Endothelial cell of umbilical vein (primary cell): Measurements from ENCODE around the gene PRC1. TPM values are rescaled to one million over a fixed set of nuclear protein-coding genes. Genes with fewer than 3 reads are reported as not detected.
A peak's percentile ranks its signal among the peaks of the same experiment; 100 is the strongest.

Experiments
- Bru-seq: library from RNA; stranded (reverse); fragments of 400-500 nt; gene quantifications from one replicate; lab custom pipeline; 2021; lab: Mats Ljungman, UMichigan
- BruChase-seq, 2 experiments: library from RNA; stranded (reverse); fragments of 400-500 nt; gene quantifications; one replicate each; lab custom pipeline; 2021; lab: Mats Ljungman, UMichigan
- BruUV-seq: library from RNA; stranded (reverse); fragments of 400-500 nt; replicated peaks from 2 replicates; lab custom pipeline; 2021; lab: Mats Ljungman, UMichigan
- CTCF ChIA-PET: fragments of 300-600, 350-600 bp; sonication (Branson Sonifier 250); formaldehyde crosslinking; loops from one replicate; lab custom pipeline; 2021; ENCODE audit warnings: antibody characterized with exemption, inconsistent platforms; lab: Charles Lee
- POLR2A ChIA-PET: fragments of 300-600, 350-600 bp; sonication (Branson Sonifier 250); formaldehyde crosslinking; loops from one replicate; lab custom pipeline; 2021; ENCODE audit warnings: antibody characterized with exemption, inconsistent platforms; lab: Charles Lee
- DNase-seq: peaks from one replicate; pipeline ENCODE4 v3.0.0-alpha.2; 2011; ENCODE audit warnings: low read depth, low spot score
- FAIRE-seq: peaks from 2 replicates; lab custom pipeline; 2011; peaks lifted over from hg19 to GRCh38; lab: Jason Lieb, UNC
- H2AFZ ChIP-seq: 2 replicates; pipeline ENCODE4 v1.6.0; 2012; ENCODE audit warnings: low read depth, low read length, control low read depth, inconsistent platforms
- H3K27ac ChIP-seq: 2 replicates; pipeline ENCODE4 v1.5.1; 2011; ENCODE audit warnings: low read depth, mild to moderate bottlenecking, control low read depth, low read length, moderate library complexity; ENCODE audit not compliant: insufficient read depth
- H3K27me3 ChIP-seq, 2 experiments: 2 replicates each; pipeline versions ENCODE4 v1.6.0 to v1.6.1; 2011; ENCODE audit warnings: low read length in 2 of 2, mixed read lengths in 1 of 2; ENCODE audit not compliant: control insufficient read depth in 2 of 2, insufficient read depth in 2 of 2
- H3K36me3 ChIP-seq, 2 experiments: 2 replicates in 1 of 2; 3 replicates in 1 of 2; pipeline ENCODE4 v1.5.1; 2011; ENCODE audit warnings: low read length in 2 of 2, mild to moderate bottlenecking in 1 of 2, moderate library complexity in 1 of 2; ENCODE audit not compliant: control insufficient read depth in 2 of 2, insufficient read depth in 2 of 2; ENCODE audit errors: extremely low read depth in 1 of 2
- H3K4me1 ChIP-seq: 3 replicates; pipeline ENCODE4 v1.5.1; 2011; ENCODE audit warnings: mild to moderate bottlenecking, low read length; ENCODE audit not compliant: control insufficient read depth, insufficient read depth; ENCODE audit errors: extremely low read depth
- H3K4me2 ChIP-seq: 2 replicates; pipeline ENCODE4 v1.6.1; 2011; ENCODE audit warnings: low read length, control low read depth, mixed read lengths; ENCODE audit not compliant: insufficient read depth
- H3K4me3 ChIP-seq, 3 experiments: fragments of 200-600 bp in 1 of 3; sonication (generic), shearing (Covaris generic) in 1 of 3; replicated peaks in 1 of 3; 2 replicates each; pipeline ENCODE4 v1.5.1; 2011 to 2016; ENCODE audit warnings: control low read depth in 3 of 3, low read length in 3 of 3, mild to moderate bottlenecking in 2 of 3, inconsistent platforms in 1 of 3, low read depth in 1 of 3, moderate library complexity in 1 of 3; ENCODE audit not compliant: insufficient read depth in 1 of 3
- H3K79me2 ChIP-seq: 2 replicates; pipeline ENCODE4 v1.6.0; 2012; ENCODE audit warnings: low read length, inconsistent platforms; ENCODE audit not compliant: control insufficient read depth, insufficient read depth
- H3K9ac ChIP-seq: replicated peaks from 2 replicates; pipeline ENCODE3; 2011; ENCODE audit warnings: low read length, control low read depth; ENCODE audit not compliant: insufficient read depth; ENCODE audit errors: extremely low read depth
- H3K9me1 ChIP-seq: replicated peaks from 3 replicates; pipeline ENCODE4 v1.6.0; 2011; ENCODE audit warnings: mild to moderate bottlenecking, low read length; ENCODE audit not compliant: control insufficient read depth, insufficient read depth; ENCODE audit errors: extremely low read depth
- H3K9me3 ChIP-seq: replicated peaks from 2 replicates; pipeline ENCODE4 v1.5.1; 2012; ENCODE audit warnings: low read length, inconsistent platforms; ENCODE audit not compliant: control insufficient read depth, insufficient read depth
- H4K20me1 ChIP-seq: replicated peaks from 2 replicates; pipeline ENCODE3; 2011; ENCODE audit warnings: mild to moderate bottlenecking, low read length; ENCODE audit not compliant: control insufficient read depth, insufficient read depth; ENCODE audit errors: extremely low read depth
- CTCF ChIP-seq, 2 donors: IDR thresholded peaks; 1 replicate in 1 of 2; 2 replicates in 1 of 2; pipeline ENCODE4 v1.5.1; 2011; ENCODE audit warnings: low read length in 2 of 2, mild to moderate bottlenecking in 2 of 2, moderate library complexity in 2 of 2, control low read depth in 1 of 2, inconsistent platforms in 1 of 2, low read depth in 1 of 2; ENCODE audit not compliant: insufficient read depth in 1 of 2; ENCODE audit errors: extremely low read depth in 1 of 2
- FOS ChIP-seq: IDR thresholded peaks from 2 replicates; pipeline ENCODE4 v1.6.1; 2011; ENCODE audit warnings: mild to moderate bottlenecking, low read length, moderate library complexity, borderline replicate concordance; ENCODE audit not compliant: insufficient read depth
- JUN ChIP-seq: IDR thresholded peaks from 2 replicates; pipeline ENCODE4 v1.6.1; 2011; ENCODE audit warnings: borderline replicate concordance, low read depth; ENCODE audit not compliant: insufficient read length, insufficient read depth
- POLR2A ChIP-seq: IDR thresholded peaks from 2 replicates; pipeline ENCODE4 v1.6.1; 2012; ENCODE audit warnings: low read depth, mild to moderate bottlenecking, control low read depth, low read length
- POLR2AphosphoS5 ChIP-seq: IDR thresholded peaks from 2 replicates; pipeline ENCODE4 v1.6.1; 2012; ENCODE audit warnings: low read depth, mild to moderate bottlenecking, control low read depth, low read length, moderate library complexity; ENCODE audit not compliant: insufficient read depth
- dilution Hi-C: fragments of 300-500 bp; cut with MboI; formaldehyde crosslinking; loops from one replicate; pipeline ENCODE4 v1.15.0; 2019; ENCODE audit warnings: low sequenced_read_pairs; ENCODE audit not compliant: extremely low pct_ligation_motif_present
- intact Hi-C: fragments of 100-400 bp; cut with micrococcal nuclease; formaldehyde crosslinking; loops from one replicate; pipeline ENCODE4 v1.10.0; 2022
- long read RNA-seq: library from polyadenylated mRNA; stranded (forward); transcript quantifications from one replicate; pipeline ENCODE4 v2.0.0, GENCODE V29; 2021
- polyA minus RNA-seq, 3 experiments: library from RNA; depleted of rRNA, polyadenylated mRNA; stranded (reverse); fragments of >200 nt; gene quantifications; 1 replicate in 1 of 3; 2 replicates in 2 of 3; pipeline ENCODE4 v1.2.3, GENCODE V29; 2011
- polyA plus RNA-seq, 4 experiments: library from polyadenylated mRNA; depleted of rRNA in 3 of 4; stranded (reverse) in 3 of 4; unstranded in 1 of 4; fragments of >200 nt; gene quantifications; 2 replicates each; pipeline versions ENCODE4 v1.2.1 to v1.2.3, GENCODE V29; 2011 to 2012; ENCODE audit warnings: missing spikeins in 1 of 4
- total RNA-seq: library from RNA; stranded (reverse); gene quantifications from 2 replicates; pipeline ENCODE4 v1.2.3, GENCODE V29; 2021

PRC1 gene
- total RNA-seq: 171 and 185 TPM in 2 replicates
- polyA plus RNA-seq: 270 and 280 TPM in 2 replicates
- 182 and 231 TPM in 2 replicates for polyA plus RNA-seq (2011; cell fraction: cytosol; rRNA removed)
- polyA plus RNA-seq (2011; cell fraction: nucleus; rRNA removed): 393 and 538 TPM in 2 replicates
- 76.1 and 156 TPM in 2 replicates for polyA plus RNA-seq (2012)
- polyA minus RNA-seq: 235 and 275 TPM in 2 replicates
- 256 TPM for polyA minus RNA-seq (2011; cell fraction: cytosol; rRNA and poly(A)+ RNA removed)
- polyA minus RNA-seq (2011; cell fraction: nucleus; rRNA and poly(A)+ RNA removed): 92.1 and 129 TPM in 2 replicates
- percentile 59 among the genes with signal in this experiment for Bru-seq, nascent RNA
- percentile 93 among the genes with signal in this experiment for BruChase-seq, experiment 1, labeled RNA remaining after a 6-hour chase
- BruChase-seq, experiment 2, labeled RNA remaining after a 2-hour chase: percentile 78 among the genes with signal in this experiment
- long read RNA-seq, full-length matches to known transcripts: 107 of 285 reads
- long read RNA-seq, partial matches to known transcripts: 27 of 285 reads
- long read RNA-seq, other reads (novel, unspliced or antisense): 151 of 285 reads

GRCh38 chr15:90994417-90995311 is at the start of gene PRC1:
Gene PRC1, minus strand, starts transcription at chr15:90994535. Its CDS starts 118 bp downstream, at chr15:90994417.
- BruUV-seq: TSS peak; percentile 78
- H2AFZ ChIP-seq: peak within 1 kb of the TSS; percentile 96
- no peaks in the 10 kb centered on the region for H3K9me1 ChIP-seq
- peaks cover 4 to 10% of the 10 kb centered on the region in 2 experiments for H3K36me3 ChIP-seq
- ChIA-PET CTCF (interaction anchor here (0.7 to 1.2 kb wide), 2 partner anchors 38 to 62 kb away, joined by 3 to 23 read pairs; partner anchors contain the start of gene HDDC3), POLR2A (no interaction called here)
- H3K4me2 ChIP-seq: peak within 1 kb of the TSS; percentile 99
- TF ChIP-seq POLR2AphosphoS5: peak; percentile 88
- TF ChIP-seq FOS: peak; percentile 23
- TF ChIP-seq JUN: peak; percentile 87
- no peak for TF ChIP-seq CTCF (IDR thresholded peaks at IDR 0.05; ENCODE audit: extremely low read depth in 1 of 2, insufficient read depth in 1 of 2, low read depth in 1 of 2, low read length in 2 of 2)
- TF ChIP-seq POLR2A: peak; percentile 42
- H3K4me3 ChIP-seq: peak within 1 kb of the TSS; percentile 71 to 98 (median 93)
- peak within 1 kb of the TSS; percentile 98 for H3K9ac ChIP-seq
- H4K20me1 ChIP-seq: no peaks in the 10 kb centered on the region
- DNase-seq: peak; percentile 99
- dilution Hi-C loops: no loop called here
- H3K79me2 ChIP-seq: peaks cover 58% of the 10 kb centered on the region
- intact Hi-C loops: loop anchor here (1.0 kb wide), 3 partner anchors 28 to 62 kb away; partner anchors contain the start of genes HDDC3 and VPS33B
- peaks cover 20% of the 10 kb centered on the region for H3K4me1 ChIP-seq
- FAIRE-seq: peak; percentile 97
- H3K9me3 ChIP-seq: no peaks in the 10 kb centered on the region
- H3K27ac ChIP-seq: peak within 1 kb of the TSS; percentile 94
- no peaks in the 10 kb centered on the region for H3K27me3 ChIP-seq
